GM06990 (cell line): ENCODE results near the gene DTX4.

Source experiments
- DNase-seq: peaks from one replicate; pipeline ENCODE4 v3.0.0-alpha.2; 2011; ENCODE audit not compliant: insufficient read length; ENCODE audit errors: extremely low read depth
- H3K27me3 ChIP-seq: replicated peaks from 2 replicates; pipeline ENCODE4 v1.6.0; 2011; ENCODE audit warnings: low read length; ENCODE audit not compliant: control insufficient read depth, insufficient read depth
- H3K36me3 ChIP-seq: 2 replicates; pipeline ENCODE4 v1.5.1; 2011; ENCODE audit warnings: low read length; ENCODE audit not compliant: control insufficient read depth, insufficient read depth
- H3K4me3 ChIP-seq: replicated peaks from 2 replicates; pipeline ENCODE4 v1.5.1; 2011; ENCODE audit warnings: low read depth, mild to moderate bottlenecking, control low read depth, low read length
- CTCF ChIP-seq: IDR thresholded peaks from 2 replicates; pipeline ENCODE4 v1.5.1; 2011; ENCODE audit warnings: low read length, control low read depth, mild to moderate bottlenecking, inconsistent platforms; ENCODE audit not compliant: insufficient read depth, poor library complexity, severe bottlenecking

DTX4 gene

GRCh38 chr11:59219836-59220235 lies 47.9 kb downstream of the DTX4 start:
- H3K4me3 ChIP-seq, result no peak overlapping the region
- H3K27me3 ChIP-seq, result no peaks in the 10 kb centered on the region
- no peak for TF ChIP-seq CTCF
- DNase-seq, result no peak
- H3K36me3 ChIP-seq, result no peaks in the 10 kb centered on the region

- H3K36me3 ChIP-seq, result no peaks in the 10 kb centered on the region
- TF ChIP-seq CTCF, result no peak
- no peak for DNase-seq
- no peaks in the 10 kb centered on the region for H3K27me3 ChIP-seq
- no peak overlapping the region for H3K4me3 ChIP-seq
Measured at GRCh38 chr11:59221441-59221840, 49.5 kb downstream of the DTX4 start.

- DNase-seq, result no peak
- TF ChIP-seq CTCF, result no peak
- no peak overlapping the region for H3K4me3 ChIP-seq
- no peaks in the 10 kb centered on the region for H3K27me3 ChIP-seq
- no peaks in the 10 kb centered on the region for H3K36me3 ChIP-seq
Measured at GRCh38 chr11:59222464-59223060, 50.6 kb downstream of the DTX4 start.

- no peak for TF ChIP-seq CTCF
- no peak for DNase-seq
- H3K27me3 ChIP-seq, result no peaks in the 10 kb centered on the region
- H3K36me3 ChIP-seq, result no peaks in the 10 kb centered on the region
- H3K4me3 ChIP-seq, result no peak overlapping the region
Measured at GRCh38 chr11:59223177-59223576, 51.2 kb downstream of the DTX4 start.

- DNase-seq, result no peak
- H3K27me3 ChIP-seq, result no peaks in the 10 kb centered on the region
- no peak for TF ChIP-seq CTCF
- no peaks in the 10 kb centered on the region for H3K36me3 ChIP-seq
- no peak overlapping the region for H3K4me3 ChIP-seq
Measured at GRCh38 chr11:59223611-59224010, 51.7 kb downstream of the DTX4 start.

GRCh38 chr11:59224351-59224928 lies 52.5 kb downstream of the DTX4 start:
- no peak for DNase-seq
- Histone ChIP-seq H3K36me3 (no peaks in the 10 kb centered on the region), H3K4me3 (0 out of 2 replicates have a peak overlapping the region, but pooled peaks have one; percentile 4), H3K27me3 (no peaks in the 10 kb centered on the region)
- no peak for TF ChIP-seq CTCF
